ENCODE data around the gene TRIOBP. TPM values are rescaled to one million over a fixed set of nuclear protein-coding genes. Genes with fewer than 3 reads are reported as not detected.

The TRIOBP gene
- total and polyA plus RNA-seq, 7 experiments from 2014 or later, result 6.7 to 43.0 (median 22.9) TPM

DNA sequence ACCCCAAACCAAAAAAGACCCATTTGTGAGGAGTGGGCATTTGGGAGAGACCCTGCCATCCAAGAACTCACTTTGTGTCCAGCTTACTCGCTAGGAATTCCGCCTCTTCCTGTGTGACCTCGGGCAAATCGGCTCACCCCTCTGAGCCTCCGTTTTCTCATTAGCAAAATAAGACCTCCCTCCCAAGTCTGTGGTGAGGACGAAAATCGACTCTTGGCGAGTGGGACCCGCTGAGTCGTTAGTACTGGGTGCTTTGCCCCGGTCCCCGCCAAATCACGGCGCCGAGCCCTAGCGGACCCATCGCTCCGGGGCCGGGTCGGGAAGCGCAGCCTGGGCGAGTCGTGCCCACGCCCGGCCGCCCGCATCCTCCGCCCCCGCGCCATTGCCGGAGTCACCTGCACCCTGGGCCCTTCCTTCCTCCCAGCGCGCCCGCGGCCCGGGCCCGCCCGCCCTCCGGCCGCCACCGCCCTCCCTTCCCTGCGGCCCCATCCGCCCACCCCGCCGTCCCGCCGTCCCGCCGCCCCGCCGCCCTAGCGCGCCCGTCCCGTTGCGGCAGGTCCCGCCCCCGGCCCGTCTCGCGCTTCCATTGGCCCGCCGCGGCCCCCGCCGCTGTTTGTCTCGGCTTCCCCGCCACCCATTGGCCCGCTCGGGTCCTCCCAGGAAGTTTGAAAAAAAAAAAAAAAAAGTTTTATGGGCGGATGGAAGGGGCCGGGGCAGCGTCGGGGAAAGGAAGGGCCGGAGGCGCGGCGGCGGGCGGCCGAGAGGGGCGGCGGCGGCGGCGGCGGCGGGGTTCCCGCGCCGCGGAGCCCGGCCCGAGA is 48.9 kb downstream of the TRIOBP start:
- Histone ChIP-seq H3K4me3 (ENCODE audit: low read length) (peak overlapping the region; percentile 74), H3K27ac (ENCODE audit: low read depth, low read length) (peak overlapping the region; percentile 77), H3K4me1 (ENCODE audit: control insufficient read depth in 2 of 2, insufficient read depth in 2 of 2, low read length in 2 of 2) (peaks cover 9 to 18% of the 10 kb centered on the region in 2 donors), H3K36me3 (ENCODE audit: control insufficient read depth in 2 of 3, insufficient read depth in 3 of 3, low read length in 3 of 3) (no peaks in the 10 kb centered on the region), H3K27me3 (ENCODE audit: control insufficient read depth in 2 of 2, insufficient read depth in 2 of 2, low read length in 2 of 2) (no peaks in the 10 kb centered on the region), H3K9me3 (ENCODE audit: control insufficient read depth in 2 of 3, low read length in 3 of 3) (no peaks in the 10 kb centered on the region)
- peaks cover 0 to 3% (median 0%) of the 10 kb centered on the region in 5 donors for H3K36me3 Mint-ChIP-seq
- DNase-seq (peak; percentile 67 to 90 (median 78)), ATAC-seq (peak; percentile 97)
- H3K27ac Mint-ChIP-seq, result peak overlapping the region; percentile 75 to 93 (median 87)
- H3K4me1 Mint-ChIP-seq, result peaks cover 13 to 36% (median 26%) of the 10 kb centered on the region in 7 donors
- H3K9me3 Mint-ChIP-seq, result peaks cover 0 to 3% (median 0%) of the 10 kb centered on the region in 11 donors
- peak overlapping the region; percentile 82 to 96 (median 92) for H3K4me3 Mint-ChIP-seq
- ChIA-PET POLR2A (no interaction called here), CTCF (no interaction called here)
- intact Hi-C loops (cut with micrococcal nuclease), result loop anchor here (1.0 to 5.0 kb wide), 9 partner anchors 49 to 503 kb away; partner anchors contain the start of genes GCAT (in 2 of the 2), GGA1 (in 2 of the 2), ANKRD54 (in 1 of the 2) and RAC2 (in 1 of the 2)
- no peaks in the 10 kb centered on the region for H3K27me3 Mint-ChIP-seq

DNA sequence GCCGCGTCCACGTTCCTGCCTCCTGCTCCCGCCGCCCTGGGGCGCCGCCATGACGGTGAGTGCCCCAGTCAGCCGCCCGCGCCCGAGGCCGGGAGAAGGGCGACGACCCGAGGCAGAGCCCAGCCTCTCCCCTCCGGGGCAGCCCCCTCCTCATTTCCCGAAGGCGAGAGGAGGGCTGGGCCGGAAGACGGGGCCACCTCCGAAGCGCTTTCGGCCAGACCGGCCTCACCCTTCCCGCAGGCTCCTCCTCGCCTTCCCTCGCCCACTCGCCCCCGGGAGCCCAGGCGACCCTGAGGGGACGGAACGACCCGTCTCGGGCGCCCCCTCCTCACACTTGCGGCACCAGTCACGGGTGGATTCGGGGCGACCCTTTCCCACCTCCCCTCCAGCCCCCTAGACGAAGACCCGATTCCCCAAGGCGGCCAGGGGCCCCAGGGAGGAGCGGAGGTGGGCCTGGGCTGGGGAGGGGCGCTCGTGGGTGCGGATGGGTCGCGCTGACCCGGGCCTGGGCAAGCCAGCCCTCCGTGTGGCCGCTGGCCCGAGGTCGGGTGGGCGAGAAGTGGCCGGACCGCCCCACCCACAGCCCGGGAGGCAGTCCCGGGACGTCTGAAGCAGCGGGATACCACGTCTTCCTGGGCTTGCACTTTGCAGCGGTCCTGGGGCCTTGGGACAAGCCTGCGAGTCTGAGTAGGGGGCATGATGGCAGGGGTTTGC is 49.7 kb downstream of the TRIOBP start:
- intact Hi-C loops (cut with micrococcal nuclease), result loop anchor here (1.0 to 5.0 kb wide), 9 partner anchors 50 to 504 kb away; partner anchors contain the start of genes GCAT (in 2 of the 2), GGA1 (in 2 of the 2), ANKRD54 (in 1 of the 2) and RAC2 (in 1 of the 2)
- ATAC-seq (peak; percentile 52), DNase-seq (peak in 2 of 9 donors; percentile 26 to 60)
- Mint-ChIP-seq H3K27me3 (no peaks in the 10 kb centered on the region), H3K27ac (peak overlapping the region in 8 of 9 donors; percentile 50 to 88 (median 83)), H3K4me1 (peaks cover 13 to 36% (median 26%) of the 10 kb centered on the region in 7 donors), H3K36me3 (peaks cover 0 to 3% (median 0%) of the 10 kb centered on the region in 5 donors), H3K9me3 (peaks cover 0 to 3% (median 0%) of the 10 kb centered on the region in 11 donors), H3K4me3 (peak overlapping the region; percentile 82 to 95 (median 90))
- no peaks in the 10 kb centered on the region for H3K36me3 ChIP-seq (ENCODE audit: control insufficient read depth in 2 of 3, insufficient read depth in 3 of 3, low read length in 3 of 3)
- ChIA-PET POLR2A (no interaction called here), CTCF (interaction anchor here (1.1 kb wide), 1 partner anchor 104 kb away, joined by 3 read pairs; no protein-coding TSS in a partner anchor)
- H3K27ac ChIP-seq (ENCODE audit: low read depth, low read length), result peak overlapping the region; percentile 77
- H3K9me3 ChIP-seq (ENCODE audit: control insufficient read depth in 2 of 3, low read length in 3 of 3), result no peaks in the 10 kb centered on the region
- no peaks in the 10 kb centered on the region for H3K27me3 ChIP-seq (ENCODE audit: control insufficient read depth in 2 of 2, insufficient read depth in 2 of 2, low read length in 2 of 2)
- peak overlapping the region; percentile 65 for H3K4me3 ChIP-seq (ENCODE audit: low read length)
- H3K4me1 ChIP-seq (ENCODE audit: control insufficient read depth in 2 of 2, insufficient read depth in 2 of 2, low read length in 2 of 2), result peaks cover 9 to 18% of the 10 kb centered on the region in 2 donors

DNA sequence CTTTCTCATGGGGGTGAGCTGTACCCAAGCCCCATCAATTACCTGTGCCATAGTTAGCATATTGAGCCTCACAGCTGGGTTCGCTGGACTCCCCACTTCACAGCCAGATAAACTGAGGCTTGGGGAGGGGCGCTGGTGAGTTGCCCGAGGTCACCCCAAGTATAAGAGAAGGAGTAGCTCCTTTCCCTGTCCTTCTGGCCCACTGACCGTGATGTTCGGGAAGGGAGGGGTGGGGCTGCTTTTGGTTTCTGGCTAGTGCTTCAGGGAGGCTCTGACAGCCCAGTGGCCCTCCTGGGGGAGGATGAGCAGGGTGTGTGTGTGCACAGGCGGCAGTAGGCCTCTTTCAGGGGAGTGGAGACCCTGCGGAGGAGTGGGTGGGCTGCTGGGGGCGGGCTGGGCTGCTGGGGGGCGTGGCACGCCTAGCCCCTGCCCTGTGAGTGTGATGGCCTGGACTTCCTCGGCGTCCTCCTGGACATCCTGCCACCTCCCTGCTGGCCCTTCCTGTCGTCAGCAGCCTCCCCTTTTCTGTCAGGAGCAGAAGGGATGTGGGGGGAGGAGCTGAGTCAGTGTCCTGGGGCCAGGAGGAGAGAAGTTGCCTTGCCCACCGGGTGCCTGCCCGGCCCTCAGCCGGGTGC is 50.3 kb downstream of the TRIOBP start:
- intact Hi-C loops (cut with micrococcal nuclease), result loop anchor here (2.0 to 5.0 kb wide), 6 partner anchors 50 to 505 kb away; partner anchors contain the start of genes GGA1 (in 2 of the 2), GCAT (in 1 of the 2), RAC2 (in 1 of the 2) and SH3BP1 (in 1 of the 2)
- H3K27ac Mint-ChIP-seq, result peak overlapping the region in 8 of 9 donors; percentile 50 to 88 (median 83)
- H3K4me3 ChIP-seq (ENCODE audit: low read length), result peak overlapping the region; percentile 65
- H3K36me3 ChIP-seq (ENCODE audit: control insufficient read depth in 2 of 3, insufficient read depth in 3 of 3, low read length in 3 of 3), result no peaks in the 10 kb centered on the region
- peaks cover 0 to 3% (median 0%) of the 10 kb centered on the region in 11 donors for H3K9me3 Mint-ChIP-seq
- peaks cover 13 to 36% (median 26%) of the 10 kb centered on the region in 7 donors for H3K4me1 Mint-ChIP-seq
- no peak for ATAC-seq
- ChIA-PET POLR2A (interaction anchor here (1.2 kb wide), 1 partner anchor 61 kb away, joined by 3 read pairs; the partner anchor contains the start of gene NOL12), CTCF (interaction anchor here (1.1 kb wide), 1 partner anchor 104 kb away, joined by 3 read pairs; no protein-coding TSS in a partner anchor)
- peaks cover 0 to 3% (median 0%) of the 10 kb centered on the region in 5 donors for H3K36me3 Mint-ChIP-seq
- no peaks in the 10 kb centered on the region for H3K27me3 Mint-ChIP-seq
- no peaks in the 10 kb centered on the region for H3K27me3 ChIP-seq (ENCODE audit: control insufficient read depth in 2 of 2, insufficient read depth in 2 of 2, low read length in 2 of 2)
- peaks cover 9 to 18% of the 10 kb centered on the region in 2 donors for H3K4me1 ChIP-seq (ENCODE audit: control insufficient read depth in 2 of 2, insufficient read depth in 2 of 2, low read length in 2 of 2)
- H3K27ac ChIP-seq (ENCODE audit: low read depth, low read length), result peak overlapping the region; percentile 77
- no peak for DNase-seq
- no peaks in the 10 kb centered on the region for H3K9me3 ChIP-seq (ENCODE audit: control insufficient read depth in 2 of 3, low read length in 3 of 3)
- H3K4me3 Mint-ChIP-seq, result peak overlapping the region; percentile 82 to 95 (median 90)

DNA sequence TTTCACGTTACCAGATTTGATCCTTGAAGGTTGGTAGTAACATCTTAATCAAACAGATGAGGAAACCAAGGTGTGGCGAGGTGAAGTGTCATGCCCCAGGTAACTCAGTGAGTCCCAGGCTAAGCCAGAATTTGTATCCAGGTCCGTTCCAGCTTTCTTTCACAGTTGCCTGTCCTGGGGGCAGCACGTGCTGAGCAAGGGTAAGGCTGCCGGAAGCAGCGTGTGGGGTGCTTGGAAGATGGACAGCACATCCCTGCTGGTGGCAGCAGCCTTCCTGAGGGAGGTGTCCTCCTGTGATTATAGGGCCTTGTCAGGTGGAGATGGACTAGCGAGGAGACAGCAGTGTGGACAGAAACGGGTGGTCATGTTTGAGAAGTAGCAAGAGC is 50.9 kb downstream of the TRIOBP start:
- Histone ChIP-seq H3K27ac (ENCODE audit: low read depth, low read length) (no peak overlapping the region), H3K27me3 (ENCODE audit: control insufficient read depth in 2 of 2, insufficient read depth in 2 of 2, low read length in 2 of 2) (no peaks in the 10 kb centered on the region), H3K4me1 (ENCODE audit: control insufficient read depth in 2 of 2, insufficient read depth in 2 of 2, low read length in 2 of 2) (peaks cover 9 to 18% of the 10 kb centered on the region in 2 donors), H3K4me3 (ENCODE audit: low read length) (no peak overlapping the region), H3K36me3 (ENCODE audit: control insufficient read depth in 2 of 3, insufficient read depth in 3 of 3, low read length in 3 of 3) (no peaks in the 10 kb centered on the region), H3K9me3 (ENCODE audit: control insufficient read depth in 2 of 3, low read length in 3 of 3) (no peaks in the 10 kb centered on the region)
- Mint-ChIP-seq H3K9me3 (peaks cover 0 to 3% (median 0%) of the 10 kb centered on the region in 11 donors), H3K4me1 (peaks cover 13 to 36% (median 26%) of the 10 kb centered on the region in 7 donors), H3K27me3 (no peaks in the 10 kb centered on the region), H3K27ac (peak overlapping the region in 4 of 9 donors; percentile 3 to 69 (median 30)), H3K36me3 (peaks cover 0 to 3% (median 0%) of the 10 kb centered on the region in 5 donors), H3K4me3 (peak overlapping the region; percentile 45 to 95 (median 86))
- CTCF ChIA-PET, result no interaction called here
- intact Hi-C loops (cut with micrococcal nuclease), result loop anchor here (2.0 to 5.0 kb wide), 6 partner anchors 51 to 505 kb away; partner anchors contain the start of genes GGA1 (in 2 of the 2), GCAT (in 1 of the 2), RAC2 (in 1 of the 2) and SH3BP1 (in 1 of the 2)
- ATAC-seq, result no peak
- DNase-seq, result no peak
- POLR2A ChIA-PET, result interaction anchor here (1.2 kb wide), 1 partner anchor 61 kb away, joined by 3 read pairs; the partner anchor contains the start of gene NOL12

DNA sequence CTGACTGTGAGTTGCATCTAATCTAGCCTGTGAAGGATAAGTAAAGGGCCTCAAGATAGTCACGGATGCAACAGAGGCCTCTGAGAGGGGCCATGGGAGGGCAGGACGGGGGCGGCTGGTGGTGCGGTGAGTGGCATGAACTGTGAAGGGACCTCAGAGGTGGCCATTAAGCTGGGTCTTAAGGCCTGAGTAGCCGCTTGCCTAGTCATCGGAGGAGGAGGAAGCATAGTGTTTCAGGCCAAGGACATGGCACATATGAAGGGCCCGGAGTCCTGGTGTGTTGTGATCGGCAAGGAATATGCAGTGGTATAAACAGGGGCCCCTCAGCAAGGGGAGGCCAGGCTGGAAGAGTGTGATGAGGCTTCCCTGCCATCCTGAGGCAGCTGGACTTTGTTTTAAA is 51.8 kb downstream of the TRIOBP start:
- ChIA-PET POLR2A (interaction anchor here (1.2 kb wide), 1 partner anchor 62 kb away, joined by 3 read pairs; the partner anchor contains the start of gene NOL12), CTCF (no interaction called here)
- H3K4me3 Mint-ChIP-seq, result peak overlapping the region in 9 of 10 donors; percentile 6 to 90 (median 47)

More for the DNA sequence above, 51.8 kb downstream of the TRIOBP start:
- peaks cover 0 to 3% (median 1%) of the 10 kb centered on the region in 5 donors for H3K36me3 Mint-ChIP-seq
- peaks cover 0 to under 1% (median 0%) of the 10 kb centered on the region in 11 donors for H3K9me3 Mint-ChIP-seq
- intact Hi-C loops (cut with micrococcal nuclease), result loop anchor here (5.0 kb wide), 5 partner anchors 59 to 506 kb away; partner anchors contain the start of genes GGA1 (in 2 of the 2), GCAT (in 1 of the 2), RAC2 (in 1 of the 2) and SH3BP1 (in 1 of the 2)
- DNase-seq (no peak), ATAC-seq (no peak)
- Histone ChIP-seq H3K27ac (ENCODE audit: low read depth, low read length) (no peak overlapping the region), H3K4me1 (ENCODE audit: control insufficient read depth in 2 of 2, insufficient read depth in 2 of 2, low read length in 2 of 2) (peaks cover 9 to 18% of the 10 kb centered on the region in 2 donors), H3K4me3 (ENCODE audit: low read length) (no peak overlapping the region), H3K36me3 (ENCODE audit: control insufficient read depth in 2 of 3, insufficient read depth in 3 of 3, low read length in 3 of 3) (peaks cover 0 to 3% (median 0%) of the 10 kb centered on the region in 3 experiments), H3K27me3 (ENCODE audit: control insufficient read depth in 2 of 2, insufficient read depth in 2 of 2, low read length in 2 of 2) (no peaks in the 10 kb centered on the region), H3K9me3 (ENCODE audit: control insufficient read depth in 2 of 3, low read length in 3 of 3) (no peaks in the 10 kb centered on the region)
- no peaks in the 10 kb centered on the region for H3K27me3 Mint-ChIP-seq
- peaks cover 13 to 33% (median 24%) of the 10 kb centered on the region in 7 donors for H3K4me1 Mint-ChIP-seq
- H3K27ac Mint-ChIP-seq, result peak overlapping the region in 2 of 9 donors; percentile 14 to 30
